ENCODE measurements around the gene ARMCX2. TPM values are rescaled to one million over a fixed set of nuclear protein-coding genes. Genes with fewer than 3 reads are reported as not detected.

ARMCX2 gene
- total RNA-seq, 1 donor from 2014 or later: 27.7 TPM

DNA sequence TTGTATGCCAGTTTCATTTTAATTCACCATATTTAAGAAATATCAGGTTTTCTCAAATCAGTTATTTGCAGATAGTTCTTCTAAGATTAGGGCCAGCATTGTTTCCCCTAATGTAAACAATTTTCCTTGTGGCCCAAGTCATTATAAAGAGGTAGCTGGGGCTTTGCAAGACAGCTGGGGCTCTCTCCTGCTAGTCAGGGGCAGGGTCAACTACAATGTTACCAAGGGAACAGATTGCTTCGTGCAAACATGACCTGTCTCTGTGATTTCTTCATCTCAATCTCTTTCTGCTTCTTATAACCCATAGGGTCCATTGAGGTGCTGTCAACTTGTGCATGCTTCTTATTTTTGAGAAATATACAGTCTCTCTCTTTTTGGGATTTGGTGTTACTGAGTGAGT lies 53.9 kb downstream of the ARMCX2 start:
- intact Hi-C loops (cut with micrococcal nuclease): no loop called here
- ATAC-seq: no peak
- no peak for DNase-seq

Other genes with a start within 250 kb of the ARMCX2 start
- gene ARMCX4, start 174.4 kb downstream of the ARMCX2 start, total RNA-seq: 5.5 TPM
- gene ARMCX1, start 109.3 kb downstream of the ARMCX2 start, total RNA-seq: 26.5 TPM
- 19.1 TPM for gene ARMCX6, start 41.9 kb downstream of the ARMCX2 start, total RNA-seq
- 54.5 TPM for gene ARMCX3, start 36.7 kb downstream of the ARMCX2 start, total RNA-seq

Measured in left ventricle myocardium superior (tissue), 1 donor.